Fibroblast of villous mesenchyme (primary cell): ENCODE data around the gene BPIFB1. TPM values are rescaled to one million over a fixed set of nuclear protein-coding genes. Genes with fewer than 3 reads are reported as not detected.

Experiments
- DNase-seq: peaks from one replicate; pipeline ENCODE4 v3.0.0-alpha.2; 2010; ENCODE audit warnings: low read depth
- H3K4me3 ChIP-seq: 2 replicates; pipeline ENCODE4 v1.5.1; 2011; ENCODE audit warnings: low read depth, mild to moderate bottlenecking, low read length
- total RNA-seq: library from RNA; depleted of rRNA; stranded (reverse); fragments of >200 nt; gene quantifications from 2 replicates; pipeline ENCODE4 v1.2.3, GENCODE V29; 2012
- TF ChIP-seq, protein P1 (sequence below): IDR thresholded peaks from 2 replicates; pipeline ENCODE4 v1.5.1; 2012; ENCODE audit warnings: low read depth, mild to moderate bottlenecking, low read length; ENCODE audit not compliant: insufficient read depth

The BPIFB1 gene
- total RNA-seq, 1 donor, result not detected

DNA sequence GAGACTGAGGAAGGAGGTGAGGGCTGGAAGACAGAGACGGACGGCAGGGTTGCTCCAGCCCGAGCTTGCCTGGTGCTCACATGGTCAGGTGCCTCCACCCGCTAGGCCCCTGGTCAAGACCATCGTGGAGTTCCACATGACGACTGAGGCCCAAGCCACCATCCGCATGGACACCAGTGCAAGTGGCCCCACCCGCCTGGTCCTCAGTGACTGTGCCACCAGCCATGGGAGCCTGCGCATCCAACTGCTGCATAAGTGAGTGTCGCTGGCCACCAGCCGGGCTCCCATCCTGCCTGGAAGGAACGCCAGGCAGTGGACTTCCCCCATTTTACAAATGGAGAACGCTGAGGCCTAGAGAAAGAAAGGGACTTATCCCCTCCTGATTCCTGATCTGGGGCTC lies 7.8 kb downstream of the BPIFB1 start:
- no peak for DNase-seq
- no peak overlapping the region for H3K4me3 ChIP-seq
- TF ChIP-seq, protein P1, sequence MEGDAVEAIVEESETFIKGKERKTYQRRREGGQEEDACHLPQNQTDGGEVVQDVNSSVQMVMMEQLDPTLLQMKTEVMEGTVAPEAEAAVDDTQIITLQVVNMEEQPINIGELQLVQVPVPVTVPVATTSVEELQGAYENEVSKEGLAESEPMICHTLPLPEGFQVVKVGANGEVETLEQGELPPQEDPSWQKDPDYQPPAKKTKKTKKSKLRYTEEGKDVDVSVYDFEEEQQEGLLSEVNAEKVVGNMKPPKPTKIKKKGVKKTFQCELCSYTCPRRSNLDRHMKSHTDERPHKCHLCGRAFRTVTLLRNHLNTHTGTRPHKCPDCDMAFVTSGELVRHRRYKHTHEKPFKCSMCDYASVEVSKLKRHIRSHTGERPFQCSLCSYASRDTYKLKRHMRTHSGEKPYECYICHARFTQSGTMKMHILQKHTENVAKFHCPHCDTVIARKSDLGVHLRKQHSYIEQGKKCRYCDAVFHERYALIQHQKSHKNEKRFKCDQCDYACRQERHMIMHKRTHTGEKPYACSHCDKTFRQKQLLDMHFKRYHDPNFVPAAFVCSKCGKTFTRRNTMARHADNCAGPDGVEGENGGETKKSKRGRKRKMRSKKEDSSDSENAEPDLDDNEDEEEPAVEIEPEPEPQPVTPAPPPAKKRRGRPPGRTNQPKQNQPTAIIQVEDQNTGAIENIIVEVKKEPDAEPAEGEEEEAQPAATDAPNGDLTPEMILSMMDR, result no peak

DNA sequence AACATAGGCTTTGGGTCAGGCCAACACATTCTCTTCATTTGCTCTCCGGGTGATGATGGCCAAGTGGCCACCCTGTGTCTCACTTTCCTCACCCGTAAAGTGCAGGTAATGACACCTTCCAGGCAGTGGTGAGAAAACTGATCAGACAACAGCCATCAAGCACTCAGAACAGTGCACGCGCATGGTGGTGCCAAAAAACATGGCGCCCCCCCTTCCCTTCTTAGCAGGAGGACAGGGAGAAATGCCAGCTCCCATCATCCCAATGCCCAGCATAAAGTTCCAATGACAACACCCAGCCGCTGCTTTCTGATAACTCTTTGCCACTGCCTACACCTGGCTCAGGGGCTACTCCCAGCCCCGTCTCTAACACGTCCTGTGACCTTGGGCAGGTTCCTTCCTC lies 8.4 kb downstream of the BPIFB1 start:
- TF ChIP-seq, protein P1, result no peak
- DNase-seq, result no peak

DNA sequence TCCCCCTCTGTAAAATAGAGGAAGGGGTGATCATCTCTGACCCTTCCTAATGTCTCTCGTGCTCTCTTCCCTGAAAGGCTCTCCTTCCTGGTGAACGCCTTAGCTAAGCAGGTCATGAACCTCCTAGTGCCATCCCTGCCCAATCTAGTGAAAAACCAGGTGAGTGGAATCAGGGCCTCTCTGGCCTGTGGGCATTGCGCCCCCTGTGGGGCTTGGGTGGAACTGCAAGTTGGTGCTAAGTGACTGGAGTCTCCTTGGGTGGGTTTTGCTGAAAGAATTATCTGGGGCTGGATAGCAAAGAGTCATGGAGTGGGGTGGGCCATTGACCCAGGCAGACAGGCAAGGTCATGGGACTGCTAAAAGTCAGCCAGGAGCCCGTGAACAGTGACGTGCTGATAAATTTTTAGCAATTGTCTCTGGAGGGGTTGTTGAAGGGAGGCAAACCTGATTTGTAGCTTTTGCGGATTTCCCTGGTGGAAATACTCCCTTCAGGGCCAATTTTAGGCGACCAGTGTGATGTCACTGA lies 8.9 kb downstream of the BPIFB1 start:
- peak; percentile 4 for DNase-seq
- H3K4me3 ChIP-seq, result no peak overlapping the region
- TF ChIP-seq, protein P1, result peak; percentile 91

More for the DNA sequence above, 8.4 kb downstream of the BPIFB1 start:
- H3K4me3 ChIP-seq, result no peak overlapping the region

DNA sequence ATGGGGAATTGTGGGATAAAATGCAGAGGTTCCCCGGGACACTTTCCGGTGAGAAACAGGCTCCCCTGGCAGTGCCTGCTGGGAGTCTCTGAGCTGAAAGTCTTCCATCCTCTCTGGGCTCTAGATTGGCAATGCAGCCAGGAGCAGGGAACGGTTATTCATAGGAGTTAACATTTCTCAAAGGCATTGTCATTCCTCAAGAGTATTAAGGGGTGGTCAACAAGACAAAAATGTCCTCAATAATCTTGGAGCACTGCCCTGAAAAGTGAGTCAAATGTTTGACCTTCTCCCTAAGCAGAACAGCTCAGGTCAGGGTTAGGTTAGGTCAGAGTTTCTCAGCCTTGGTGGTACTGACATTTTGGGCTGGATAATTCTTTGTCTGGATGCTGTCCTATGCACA lies 13.2 kb downstream of the BPIFB1 start:
- no peak for DNase-seq
- TF ChIP-seq, protein P1, result no peak
- H3K4me3 ChIP-seq, result no peak overlapping the region

DNA sequence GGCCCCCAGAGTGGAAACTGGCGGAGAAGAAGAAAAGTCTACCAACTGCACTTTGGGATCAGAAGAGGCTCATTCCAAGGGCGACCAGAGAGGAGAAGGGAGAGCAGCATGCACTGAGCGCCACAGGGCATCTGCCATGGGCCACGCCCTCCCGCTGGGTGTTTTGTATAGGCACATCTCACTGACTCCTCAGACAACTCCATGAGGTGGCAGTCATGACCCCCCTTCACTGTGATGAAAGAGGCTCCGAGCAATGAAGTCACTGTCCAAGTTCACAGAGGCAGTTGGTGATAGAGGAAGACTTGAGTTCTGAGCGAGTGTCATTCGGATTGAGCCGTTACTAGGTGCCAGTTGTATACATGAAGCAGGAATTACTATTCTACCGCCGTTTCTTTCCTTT lies 15.4 kb downstream of the BPIFB1 start:
- DNase-seq, result no peak
- H3K4me3 ChIP-seq, result no peak overlapping the region
- TF ChIP-seq, protein P1, result no peak

DNA sequence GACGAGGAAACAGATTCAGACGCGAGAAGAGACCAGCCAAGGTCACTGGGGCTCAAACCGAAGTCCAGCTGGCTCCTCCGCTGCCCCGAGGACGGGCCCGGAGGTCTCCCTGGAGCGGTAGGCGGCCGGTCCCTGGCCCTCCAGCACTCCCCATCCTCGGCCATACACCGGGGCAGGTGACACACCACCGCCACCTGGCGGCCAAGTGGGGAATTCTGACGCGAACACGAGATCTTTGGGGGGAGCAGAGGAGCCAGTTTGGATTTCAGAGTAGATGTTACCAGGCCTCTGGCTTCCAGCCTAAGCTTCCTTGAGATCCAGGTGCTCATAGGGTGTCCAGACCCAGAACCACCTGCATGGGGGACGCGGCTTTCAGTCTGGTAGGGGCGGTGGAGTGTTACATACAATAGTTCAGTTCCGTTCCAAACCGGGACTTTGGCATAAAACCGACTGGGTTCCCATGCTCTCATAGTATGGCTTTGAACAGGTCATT lies 16.1 kb downstream of the BPIFB1 start:
- no peak overlapping the region for H3K4me3 ChIP-seq
- TF ChIP-seq, protein P1, result peak; percentile 94
- peak; percentile 49 for DNase-seq
